Glutamatergic neuron (in vitro differentiated cells): ENCODE results near the gene HPS1. TPM values are rescaled to one million over a fixed set of nuclear protein-coding genes. Genes with fewer than 3 reads are reported as not detected.

Experiments used
- DNase-seq: peaks from one replicate; pipeline ENCODE4 v3.0.0; 2022
- H3K27ac Mint-ChIP-seq: one replicate; pipeline ENCODE4 v1.8.0; 2020; ENCODE audit warnings: mild to moderate bottlenecking, mixed read lengths, inconsistent platforms; ENCODE audit not compliant: unreplicated experiment
- H3K27me3 Mint-ChIP-seq: one replicate; pipeline ENCODE4 v1.8.0; 2020; ENCODE audit warnings: mild to moderate bottlenecking, moderate library complexity, mixed read lengths, inconsistent platforms; ENCODE audit not compliant: unreplicated experiment
- H3K36me3 Mint-ChIP-seq: one replicate; pipeline ENCODE4 v1.8.0; 2020; ENCODE audit warnings: mild to moderate bottlenecking, mixed read lengths, inconsistent platforms; ENCODE audit not compliant: unreplicated experiment
- H3K4me1 Mint-ChIP-seq: one replicate; pipeline ENCODE4 v1.8.0; 2020; ENCODE audit warnings: mild to moderate bottlenecking, low read depth, mixed read lengths, inconsistent platforms; ENCODE audit not compliant: unreplicated experiment
- H3K4me3 Mint-ChIP-seq: one replicate; pipeline ENCODE4 v1.8.0; 2020; ENCODE audit warnings: mild to moderate bottlenecking, mixed read lengths, inconsistent platforms; ENCODE audit not compliant: unreplicated experiment
- H3K9me3 Mint-ChIP-seq: one replicate; pipeline ENCODE4 v1.8.0; 2020; ENCODE audit warnings: mild to moderate bottlenecking, moderate library complexity, mixed read lengths, inconsistent platforms; ENCODE audit not compliant: unreplicated experiment
- CTCF ChIP-seq: fragments of 200-600 bp; sonication (generic); IDR thresholded peaks from one replicate; pipeline ENCODE4 v1.5.0; 2021; ENCODE audit not compliant: partially characterized antibody, unreplicated experiment
- total RNA-seq: library from RNA; stranded (reverse); fragmentation: NEBNext Ultra II Directional; extraction: Animal tissue kit (Norgen Biotek cat#: 25700); gene quantifications from one replicate; pipeline ENCODE4 v1.2.1, GENCODE V29; 2021; ENCODE audit not compliant: unreplicated experiment

Gene HPS1
- total RNA-seq, 1 donor from 2014 or later = 34.4 TPM

- Mint-ChIP-seq H3K9me3 (peaks cover 2% of the 10 kb centered on the region), H3K4me1 (no peaks in the 10 kb centered on the region), H3K4me3 (no peak overlapping the region), H3K27me3 (no peaks in the 10 kb centered on the region), H3K36me3 (peaks cover 30% of the 10 kb centered on the region), H3K27ac (no peak overlapping the region)
- TF ChIP-seq CTCF = no peak
- DNase-seq = no peak
These were observed 13.4 kb downstream of the HPS1 start for GRCh38 chr10:98433371-98433770.

GRCh38 chr10:98432330-98432729 is 14.4 kb downstream of the HPS1 start:
- H3K27ac Mint-ChIP-seq = no peak overlapping the region

GRCh38 chr10:98431016-98431415 is 15.7 kb downstream of the HPS1 start:
- no peak for TF ChIP-seq CTCF
- Mint-ChIP-seq H3K4me1 (no peaks in the 10 kb centered on the region), H3K27ac (no peak overlapping the region), H3K36me3 (peaks cover 24% of the 10 kb centered on the region), H3K9me3 (peaks cover 2% of the 10 kb centered on the region), H3K4me3 (no peak overlapping the region), H3K27me3 (no peaks in the 10 kb centered on the region)
- DNase-seq = no peak

More at GRCh38 chr10:98432330-98432729, 14.4 kb downstream of the HPS1 start:
- Mint-ChIP-seq H3K36me3 (peaks cover 24% of the 10 kb centered on the region), H3K9me3 (peaks cover 2% of the 10 kb centered on the region), H3K4me3 (no peak overlapping the region), H3K27me3 (no peaks in the 10 kb centered on the region), H3K4me1 (no peaks in the 10 kb centered on the region)
- DNase-seq = no peak
- TF ChIP-seq CTCF = no peak

GRCh38 chr10:98430427-98430826 is 16.3 kb downstream of the HPS1 start:
- H3K36me3 Mint-ChIP-seq = peaks cover 24% of the 10 kb centered on the region
- no peak for DNase-seq
- H3K27ac Mint-ChIP-seq = no peak overlapping the region
- TF ChIP-seq CTCF = no peak
- no peaks in the 10 kb centered on the region for H3K27me3 Mint-ChIP-seq
- H3K9me3 Mint-ChIP-seq = peaks cover 2% of the 10 kb centered on the region
- H3K4me3 Mint-ChIP-seq = no peak overlapping the region
- no peaks in the 10 kb centered on the region for H3K4me1 Mint-ChIP-seq

GRCh38 chr10:98429320-98430072 is 17.2 kb downstream of the HPS1 start:
- DNase-seq = no peak
- Mint-ChIP-seq H3K27me3 (no peaks in the 10 kb centered on the region), H3K4me1 (no peaks in the 10 kb centered on the region), H3K4me3 (no peak overlapping the region), H3K27ac (no peak overlapping the region), H3K36me3 (peaks cover 24% of the 10 kb centered on the region), H3K9me3 (no peaks in the 10 kb centered on the region)
- TF ChIP-seq CTCF = no peak
